Ovary (tissue), 3 donors: ENCODE measurements around the gene HPGDS.

Source experiments
- EP300 ChIP-seq: sonication (generic); formaldehyde crosslinking; IDR thresholded peaks from one replicate; pipeline ENCODE4 v1.6.1; 2017; ENCODE audit warnings: antibody characterized with exemption
- TF ChIP-seq, protein P1 (sequence below), 3 donors: fragments of 450-650 bp in 2 of 3; fragments of 200-600 bp in 1 of 3; IDR thresholded peaks; one replicate each; pipeline versions ENCODE4 v1.5.1 to v1.8.0; 2016 to 2022; ENCODE audit warnings: antibody characterized with exemption in 3 of 3, mild to moderate bottlenecking in 1 of 3
- donor health status: DM: no; HTN: no; CAD: no.

DNA sequence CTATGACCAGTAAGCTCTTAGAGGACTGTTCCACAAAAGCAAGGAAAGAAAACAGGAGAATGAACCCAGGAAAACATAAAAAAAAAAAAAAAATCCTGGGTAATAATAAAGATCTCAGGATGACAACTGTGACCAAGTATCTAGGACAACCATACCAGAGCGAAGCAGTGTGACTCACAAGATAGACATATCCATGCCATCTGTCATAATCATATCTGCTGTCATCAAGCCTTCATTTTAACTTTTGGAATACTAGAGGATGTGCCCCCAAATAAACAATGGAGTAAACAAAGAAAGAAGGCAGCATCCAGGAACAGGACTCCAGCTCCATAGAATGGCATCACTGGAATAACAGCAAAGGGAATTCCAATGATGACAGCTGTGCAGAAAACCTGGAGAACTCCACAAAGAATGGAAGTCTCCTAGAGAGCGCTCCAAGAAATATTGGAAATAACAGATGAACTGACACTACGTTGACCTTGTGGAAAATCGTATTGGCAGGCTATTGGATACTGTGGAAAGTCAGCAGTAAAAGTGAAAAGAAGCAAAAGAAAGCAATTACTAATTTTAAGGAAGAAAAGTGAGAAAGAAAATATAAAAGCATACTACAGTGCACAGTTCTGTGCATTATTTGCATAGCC is 35.3 kb downstream of the HPGDS start:
- TF ChIP-seq, protein P1, sequence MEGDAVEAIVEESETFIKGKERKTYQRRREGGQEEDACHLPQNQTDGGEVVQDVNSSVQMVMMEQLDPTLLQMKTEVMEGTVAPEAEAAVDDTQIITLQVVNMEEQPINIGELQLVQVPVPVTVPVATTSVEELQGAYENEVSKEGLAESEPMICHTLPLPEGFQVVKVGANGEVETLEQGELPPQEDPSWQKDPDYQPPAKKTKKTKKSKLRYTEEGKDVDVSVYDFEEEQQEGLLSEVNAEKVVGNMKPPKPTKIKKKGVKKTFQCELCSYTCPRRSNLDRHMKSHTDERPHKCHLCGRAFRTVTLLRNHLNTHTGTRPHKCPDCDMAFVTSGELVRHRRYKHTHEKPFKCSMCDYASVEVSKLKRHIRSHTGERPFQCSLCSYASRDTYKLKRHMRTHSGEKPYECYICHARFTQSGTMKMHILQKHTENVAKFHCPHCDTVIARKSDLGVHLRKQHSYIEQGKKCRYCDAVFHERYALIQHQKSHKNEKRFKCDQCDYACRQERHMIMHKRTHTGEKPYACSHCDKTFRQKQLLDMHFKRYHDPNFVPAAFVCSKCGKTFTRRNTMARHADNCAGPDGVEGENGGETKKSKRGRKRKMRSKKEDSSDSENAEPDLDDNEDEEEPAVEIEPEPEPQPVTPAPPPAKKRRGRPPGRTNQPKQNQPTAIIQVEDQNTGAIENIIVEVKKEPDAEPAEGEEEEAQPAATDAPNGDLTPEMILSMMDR (IDR thresholded peaks at IDR 0.05) = no peak
- TF ChIP-seq EP300 = no peak
